Heart left ventricle (tissue), 13 donors: Measurements from ENCODE around the gene ECM2.

Experiments used
- POLR2A ChIP-seq, 2 donors: fragments of 450-650 bp; IDR thresholded peaks; one replicate each; pipeline ENCODE4 v1.6.1; 2017; ENCODE audit warnings: antibody characterized with exemption in 2 of 2, mild to moderate bottlenecking in 2 of 2, moderate library complexity in 2 of 2
- TF ChIP-seq, protein P1 (sequence below), 12 donors: fragments of 200-600 bp; sonication (generic) in 4 of 12; IDR thresholded peaks; one replicate each; pipeline versions ENCODE4 v1.5.0 to v1.8.0; 2018 to 2022; ENCODE audit warnings: antibody characterized with exemption in 12 of 12, mild to moderate bottlenecking in 5 of 12
- donor health status: ischemic (EF 13 %, LVEDD 7.1; RV severe dilation, severe dysfunction).
- donor health status: DM: no; HTN: yes; CAD: no.
- donor health status: DM: no; HTN: no; CAD: no.
- donor health status: ischemic (EF 25% LVEDD 6.9; RV normal size, moderate dysfunction).
- donor health status: ischemic (EF 25% LVEDD 5.7; RV mildly dilated, moderate dysfunction).
- donor health status: ischemic (EF 35%, LVEDD 5.7; RV mildly dilated, moderate dysfunction).
- donor health status: nonischemic (EF 11% LVEDD 7.7; RV severe dilation, severe dysfunction).
- donor health status: DM: yes; HTN: yes; CAD: no.
- donor health status: PGD.
- donor health status: ischemic (EF 29% LVEDD 5.4; RV normal size, mild dysfunction).
- donor health status: nonischemic (EF 23%, LVEDD 6.1; RV moderate dilation, normal function).

DNA sequence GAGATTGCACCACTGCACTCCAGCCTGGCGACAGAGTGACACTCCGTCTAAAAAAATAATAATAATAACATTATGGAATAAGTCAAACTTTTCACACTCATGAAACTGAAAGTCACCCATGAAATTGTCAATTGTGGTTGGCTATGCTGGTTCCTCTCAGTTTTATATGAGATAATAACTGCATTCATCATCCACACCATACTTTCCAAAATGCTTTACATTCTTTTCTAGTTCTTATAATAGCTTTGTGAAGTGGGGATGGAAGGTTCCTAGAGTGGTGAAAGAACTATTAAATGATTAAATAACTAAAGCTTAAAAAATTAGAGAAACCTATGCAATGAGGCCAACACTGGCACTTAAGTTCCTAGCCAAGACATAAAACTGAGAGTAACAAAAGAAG is 40.9 kb downstream of the ECM2 start:
- TF ChIP-seq, protein P1, sequence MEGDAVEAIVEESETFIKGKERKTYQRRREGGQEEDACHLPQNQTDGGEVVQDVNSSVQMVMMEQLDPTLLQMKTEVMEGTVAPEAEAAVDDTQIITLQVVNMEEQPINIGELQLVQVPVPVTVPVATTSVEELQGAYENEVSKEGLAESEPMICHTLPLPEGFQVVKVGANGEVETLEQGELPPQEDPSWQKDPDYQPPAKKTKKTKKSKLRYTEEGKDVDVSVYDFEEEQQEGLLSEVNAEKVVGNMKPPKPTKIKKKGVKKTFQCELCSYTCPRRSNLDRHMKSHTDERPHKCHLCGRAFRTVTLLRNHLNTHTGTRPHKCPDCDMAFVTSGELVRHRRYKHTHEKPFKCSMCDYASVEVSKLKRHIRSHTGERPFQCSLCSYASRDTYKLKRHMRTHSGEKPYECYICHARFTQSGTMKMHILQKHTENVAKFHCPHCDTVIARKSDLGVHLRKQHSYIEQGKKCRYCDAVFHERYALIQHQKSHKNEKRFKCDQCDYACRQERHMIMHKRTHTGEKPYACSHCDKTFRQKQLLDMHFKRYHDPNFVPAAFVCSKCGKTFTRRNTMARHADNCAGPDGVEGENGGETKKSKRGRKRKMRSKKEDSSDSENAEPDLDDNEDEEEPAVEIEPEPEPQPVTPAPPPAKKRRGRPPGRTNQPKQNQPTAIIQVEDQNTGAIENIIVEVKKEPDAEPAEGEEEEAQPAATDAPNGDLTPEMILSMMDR (IDR thresholded peaks at IDR 0.05): no peak
- TF ChIP-seq POLR2A (IDR thresholded peaks at IDR 0.05): no peak
